ENCODE results near the gene FAM53B. TPM values are rescaled to one million over a fixed set of nuclear protein-coding genes. Genes with fewer than 3 reads are reported as not detected.

FAM53B gene
- total RNA-seq, 1 experiment from 2014 or later: 18.3 TPM

- Histone ChIP-seq H3K27ac (ENCODE audit: low read depth, low read length, poor library complexity, severe bottlenecking) (no peak overlapping the region), H3K36me3 (ENCODE audit: insufficient read depth, low read length, poor library complexity, severe bottlenecking) (no peaks in the 10 kb centered on the region), H3K4me3 (ENCODE audit: low read depth, low read length, poor library complexity, severe bottlenecking) (no peak overlapping the region), H3K9me3 (ENCODE audit: low read depth, low read length, poor library complexity, severe bottlenecking) (no peaks in the 10 kb centered on the region), H3K27me3 (replicated peaks; ENCODE audit: insufficient read depth, low read depth, low read length, poor library complexity) (no peaks in the 10 kb centered on the region), H3K4me1 (ENCODE audit: insufficient read depth, low read length, poor library complexity, severe bottlenecking) (no peaks in the 10 kb centered on the region)
- no peak for DNase-seq (ENCODE audit: low spot score)
- POLR2A ChIA-PET (ENCODE audit: low non-redundant PET): no interaction called here
- CTCF ChIA-PET: no interaction called here
- intact Hi-C loops (cut with micrococcal nuclease; ENCODE audit: unreplicated experiment): no loop called here
- no TSS peak for BruUV-seq (replicated peaks)
- TF ChIP-seq CTCF (conservative IDR thresholded peaks at IDR 0.05; ENCODE audit: low read depth, low read length): no peak
- no peak for TF ChIP-seq EZH2 (IDR thresholded peaks at IDR 0.05; ENCODE audit: borderline replicate concordance, low read depth, low read length, poor library complexity, severe bottlenecking)
Observed at GRCh38 chr10:124601016-124601415, 143.2 kb downstream of the FAM53B start.

- BruUV-seq (replicated peaks): no TSS peak
- ChIA-PET POLR2A (ENCODE audit: low non-redundant PET) (no interaction called here), CTCF (no interaction called here)
- no peak for DNase-seq (ENCODE audit: low spot score)
- H3K4me3 ChIP-seq (ENCODE audit: low read depth, low read length, poor library complexity, severe bottlenecking): no peak overlapping the region
- no peaks in the 10 kb centered on the region for H3K9me3 ChIP-seq (ENCODE audit: low read depth, low read length, poor library complexity, severe bottlenecking)
- intact Hi-C loops (cut with micrococcal nuclease; ENCODE audit: unreplicated experiment): no loop called here
- H3K27me3 ChIP-seq (replicated peaks; ENCODE audit: insufficient read depth, low read depth, low read length, poor library complexity): no peaks in the 10 kb centered on the region
- TF ChIP-seq EZH2 (IDR thresholded peaks at IDR 0.05; ENCODE audit: borderline replicate concordance, low read depth, low read length, poor library complexity, severe bottlenecking) (no peak), CTCF (conservative IDR thresholded peaks at IDR 0.05; ENCODE audit: low read depth, low read length) (no peak)
- H3K4me1 ChIP-seq (ENCODE audit: insufficient read depth, low read length, poor library complexity, severe bottlenecking): no peaks in the 10 kb centered on the region
- no peak overlapping the region for H3K27ac ChIP-seq (ENCODE audit: low read depth, low read length, poor library complexity, severe bottlenecking)
- H3K36me3 ChIP-seq (ENCODE audit: insufficient read depth, low read length, poor library complexity, severe bottlenecking): no peaks in the 10 kb centered on the region
Observed at GRCh38 chr10:124600051-124600880, 143.9 kb downstream of the FAM53B start.

GRCh38 chr10:124599588-124600050 is 144.6 kb downstream of the FAM53B start:
- no peaks in the 10 kb centered on the region for H3K9me3 ChIP-seq (ENCODE audit: low read depth, low read length, poor library complexity, severe bottlenecking)
- no TSS peak for BruUV-seq (replicated peaks)
- no peak overlapping the region for H3K27ac ChIP-seq (ENCODE audit: low read depth, low read length, poor library complexity, severe bottlenecking)
- POLR2A ChIA-PET (ENCODE audit: low non-redundant PET): no interaction called here
- H3K36me3 ChIP-seq (ENCODE audit: insufficient read depth, low read length, poor library complexity, severe bottlenecking): no peaks in the 10 kb centered on the region
- TF ChIP-seq EZH2 (IDR thresholded peaks at IDR 0.05; ENCODE audit: borderline replicate concordance, low read depth, low read length, poor library complexity, severe bottlenecking): no peak
- TF ChIP-seq CTCF (conservative IDR thresholded peaks at IDR 0.05; ENCODE audit: low read depth, low read length): no peak
- no peaks in the 10 kb centered on the region for H3K4me1 ChIP-seq (ENCODE audit: insufficient read depth, low read length, poor library complexity, severe bottlenecking)
- no peak for DNase-seq (ENCODE audit: low spot score)
- intact Hi-C loops (cut with micrococcal nuclease; ENCODE audit: unreplicated experiment): no loop called here
- H3K4me3 ChIP-seq (ENCODE audit: low read depth, low read length, poor library complexity, severe bottlenecking): no peak overlapping the region
- no peaks in the 10 kb centered on the region for H3K27me3 ChIP-seq (replicated peaks; ENCODE audit: insufficient read depth, low read depth, low read length, poor library complexity)
- CTCF ChIA-PET: interaction anchor here (0.7 kb wide), 1 partner anchor 149 kb away, joined by 3 read pairs; no protein-coding TSS in a partner anchor

Data from A673 (cell line).